ENCODE results near the gene NMRK2. TPM values are rescaled to one million over a fixed set of nuclear protein-coding genes. Genes with fewer than 3 reads are reported as not detected.
A peak's percentile ranks its signal among the peaks of the same experiment; 100 is the strongest.
"Not testable (repeated sequence)": the region's sequence is repeated elsewhere in the genome, so short reads cannot be mapped to it uniquely, and the experiment has no call there.

NMRK2 gene
- total and polyA plus RNA-seq, 2 of the 13 experiments (the other 11 are each of a cell fraction or from before 2014, with no cell fraction given) = not detected

DNA sequence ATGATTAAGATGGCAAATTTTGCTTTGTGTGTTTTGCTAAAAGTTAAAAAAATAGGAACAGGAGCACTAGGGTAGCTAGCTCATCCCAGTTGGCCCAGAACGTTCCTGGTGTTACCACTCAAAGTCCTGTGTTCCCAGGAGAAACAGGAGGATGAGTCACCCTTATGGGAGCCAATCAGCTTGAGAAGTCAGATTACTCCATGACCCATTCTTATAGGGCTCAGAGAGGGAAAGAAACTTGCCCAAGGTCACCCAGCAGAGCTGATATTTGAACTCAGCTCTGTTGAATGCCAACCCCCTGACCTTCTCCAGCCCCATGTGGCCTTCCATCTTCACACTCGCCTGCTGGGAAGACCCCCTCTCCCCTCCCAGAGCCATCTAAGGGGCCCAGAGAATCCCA, 13.0 kb downstream of the NMRK2 start:
- 0% methylated on average over 2 of the region's 2 CpGs for WGBS (ENCODE audit: low lambda C conversion rate)
- no TSS peak for BruUV-seq (replicated peaks)
- POLR2A ChIA-PET = no interaction called here
- H3K4me3 ChIP-seq (replicated peaks in 1 of 3; ENCODE audit: insufficient read depth in 1 of 3, low read depth in 2 of 3, low read length in 3 of 3) = no peak overlapping the region
- CTCF ChIA-PET (ENCODE audit: low intra/inter-chr PET ratio, low total read pairs) = no interaction called here
- H3K79me2 ChIP-seq (ENCODE audit: insufficient read depth, low read length) = no peaks in the 10 kb centered on the region
- intact Hi-C loops (cut with micrococcal nuclease; ENCODE audit: unreplicated experiment) (no loop called here), in situ Hi-C loops (cut with HindIII; ENCODE audit: extremely low pct_ligation_motif_present, low pct_unique_long_range_greater_than_20kb) (no loop called here)
- H3K9ac ChIP-seq (ENCODE audit: insufficient read depth, low read depth, low read length) = no peak overlapping the region
- H3K4me1 ChIP-seq (ENCODE audit: insufficient read depth, low read length) = no peaks in the 10 kb centered on the region
- no peak for FAIRE-seq
- no peak overlapping the region for H2AFZ ChIP-seq (ENCODE audit: low read length)
- H3K4me2 ChIP-seq (ENCODE audit: low read depth, low read length) = no peak overlapping the region
- no peak for ATAC-seq
- DNase-seq (ENCODE audit: low spot score) = no peak
- no peak for TF ChIP-seq PLRG1 (conservative IDR thresholded peaks at IDR 0.05)
- peak; percentile 40; the same call in 1 of the 2 replicates for TF ChIP-seq FOSL2 (CRISPR knock-in tag; IDR thresholded peaks at IDR 0.05)
- TF ChIP-seq CBX2 (IDR thresholded peaks at IDR 0.05; ENCODE audit: low read depth, low read length) = no peak
- no peak for TF ChIP-seq CBX2 (CRISPR knock-in tag; IDR thresholded peaks at IDR 0.05; ENCODE audit: low read depth)
- peak; percentile 39; the same call in 1 of the 2 replicates for TF ChIP-seq ZMYM3 (CRISPR knock-in tag; IDR thresholded peaks at IDR 0.05)
- peak; percentile 92 for TF ChIP-seq ZNF768 (CRISPR knock-in tag; IDR thresholded peaks at IDR 0.05)
- TF ChIP-seq ZNF780A (CRISPR knock-in tag; IDR thresholded peaks at IDR 0.05) = no peak
- no peak for TF ChIP-seq NRL (CRISPR knock-in tag; IDR thresholded peaks at IDR 0.05; ENCODE audit: borderline replicate concordance)
- H3K36me3 ChIP-seq (replicated peaks in 1 of 2; ENCODE audit: control insufficient read depth in 1 of 2, insufficient read depth in 2 of 2, low read length in 2 of 2) = no peaks in the 10 kb centered on the region
- H3K27me3 ChIP-seq (ENCODE audit: control insufficient read depth in 1 of 2, insufficient read depth in 2 of 2, low read length in 2 of 2) = peaks cover 0 to 4% of the 10 kb centered on the region in 2 experiments; a peak in 1 of 5 replicates
- no peak overlapping the region for H3K27ac ChIP-seq (ENCODE audit: extremely low read length, insufficient read depth, low read length)
- H3K9me3 ChIP-seq (ENCODE audit: low read length) = no peaks in the 10 kb centered on the region
- H4K20me1 ChIP-seq (ENCODE audit: insufficient read depth, low read length) = no peaks in the 10 kb centered on the region

- FAIRE-seq; H3K4me3 ChIP-seq (replicated peaks in 1 of 3; ENCODE audit: insufficient read depth in 1 of 3, low read depth in 2 of 3, low read length in 3 of 3); H3K27ac ChIP-seq (ENCODE audit: extremely low read length, insufficient read depth, low read length); H3K9ac ChIP-seq (ENCODE audit: insufficient read depth, low read depth, low read length); H3K9me3 ChIP-seq (ENCODE audit: low read length); H2AFZ ChIP-seq (ENCODE audit: low read length); DNase-seq (ENCODE audit: low spot score); BruUV-seq (replicated peaks); H3K79me2 ChIP-seq (ENCODE audit: insufficient read depth, low read length); H3K4me2 ChIP-seq (ENCODE audit: low read depth, low read length); ATAC-seq; H4K20me1 ChIP-seq (ENCODE audit: insufficient read depth, low read length); H3K36me3 ChIP-seq (replicated peaks in 1 of 2; ENCODE audit: control insufficient read depth in 1 of 2, insufficient read depth in 2 of 2, low read length in 2 of 2); H3K4me1 ChIP-seq (ENCODE audit: insufficient read depth, low read length); intact Hi-C loops (cut with micrococcal nuclease; ENCODE audit: unreplicated experiment); CTCF ChIA-PET (ENCODE audit: low intra/inter-chr PET ratio, low total read pairs); in situ Hi-C loops (cut with HindIII; ENCODE audit: extremely low pct_ligation_motif_present, low pct_unique_long_range_greater_than_20kb); POLR2A ChIA-PET: not testable (repeated sequence)
- WGBS (ENCODE audit: low lambda C conversion rate) = 45% methylated on average over 14 of the region's 15 CpGs
- TF ChIP-seq ZNF121 (CRISPR knock-in tag; IDR thresholded peaks at IDR 0.05) (peak; percentile 65), ZNF770 (CRISPR knock-in tag; IDR thresholded peaks at IDR 0.05) (peak; percentile 70; the same call in 1 of the 2 replicates), CEBPB (IDR thresholded peaks at IDR 0.05; ENCODE audit: borderline replicate concordance, low read depth, low read length) (peak; percentile 72), ONECUT2 (CRISPR knock-in tag; IDR thresholded peaks at IDR 0.05) (0 out of 2 replicates have a peak, but pooled peaks have one; percentile 19), CEBPG (CRISPR knock-in tag; IDR thresholded peaks at IDR 0.05) (peak; percentile 39; the same call in 1 of the 2 replicates)
- peaks cover 0 to 11% of the 10 kb centered on the region in 2 experiments; a peak in 2 of 5 replicates for H3K27me3 ChIP-seq (ENCODE audit: control insufficient read depth in 1 of 2, insufficient read depth in 2 of 2, low read length in 2 of 2)
Measured at GRCh38 chr19:3947316-3947933, 14.6 kb downstream of the NMRK2 start.
